GM12874 (cell line): ENCODE results near the gene BLOC1S4.

Experiments
- CTCF ChIP-seq: IDR thresholded peaks from 2 replicates; pipeline ENCODE4 v1.5.1; 2011; ENCODE audit warnings: low read depth, mild to moderate bottlenecking, control low read depth, low read length, moderate library complexity; ENCODE audit not compliant: insufficient read depth

Gene BLOC1S4

GRCh38 chr4:6755088-6755753, 39.2 kb downstream of the BLOC1S4 start:
- no peak for TF ChIP-seq CTCF

GRCh38 chr4:6758728-6759127, 42.8 kb downstream of the BLOC1S4 start:
- TF ChIP-seq CTCF = no peak

- TF ChIP-seq CTCF = no peak
Observed at GRCh38 chr4:6760865-6761264, 44.9 kb downstream of the BLOC1S4 start.

GRCh38 chr4:6761649-6762615, 46.0 kb downstream of the BLOC1S4 start:
- TF ChIP-seq CTCF = no peak

GRCh38 chr4:6763330-6763851, 47.4 kb downstream of the BLOC1S4 start:
- TF ChIP-seq CTCF = no peak

- TF ChIP-seq CTCF = no peak
Observed at GRCh38 chr4:6764976-6765620, 49.1 kb downstream of the BLOC1S4 start.

- no peak for TF ChIP-seq CTCF
Observed at GRCh38 chr4:6765703-6766102, 49.7 kb downstream of the BLOC1S4 start.
